ENCODE data around the gene HPRT1.

The HPRT1 gene

GRCh38 chrX:134545510-134545909 is 85.5 kb downstream of the HPRT1 start:
- no peak for DNase-seq

GRCh38 chrX:134546187-134546586 is 86.2 kb downstream of the HPRT1 start:
- no peak for DNase-seq

GRCh38 chrX:134547047-134547679 is 87.2 kb downstream of the HPRT1 start:
- no peak for DNase-seq

- peak; percentile 24 for DNase-seq
Observed at GRCh38 chrX:134548257-134549201, 88.6 kb downstream of the HPRT1 start.
